K562 (cell line): ENCODE measurements around the gene PCDHA7. TPM values are rescaled to one million over a fixed set of nuclear protein-coding genes. Genes with fewer than 3 reads are reported as not detected.

Experiments
- ATAC-seq: fragments of 200-7000 bp; cut with Tn5 transposase; 3 replicates; pipeline ENCODE4 v1.9.1; 2020; ENCODE audit warnings: moderate library complexity
- BruUV-seq: library from RNA; stranded (reverse); fragments of 400-500 nt; replicated peaks from 2 replicates; lab custom pipeline; 2021; lab: Mats Ljungman, UMichigan
- CTCF ChIA-PET: fragments of 300-600 bp; formaldehyde crosslinking; extraction: SDS; loops from one replicate; lab custom pipeline; 2021; ENCODE audit warnings: low intra/inter-chr PET ratio; lab: Yijun Ruan, JAX
- POLR2A ChIA-PET: fragments of 300-600, 350-650 bp; sonication (Branson Sonifier 250); formaldehyde crosslinking; extraction: SDS; loops from one replicate; lab custom pipeline; 2021; ENCODE audit warnings: antibody characterized with exemption, inconsistent platforms; lab: Yijun Ruan, JAX
- DNase-seq, 4 experiments: peaks; one replicate each; pipeline versions ENCODE4 v3.0.0 to v3.0.0-alpha.2; 2011 to 2018; ENCODE audit warnings: low spot score in 3 of 4, mixed read lengths in 3 of 4; ENCODE audit errors: extremely low read depth in 1 of 4
- FAIRE-seq: peaks from 2 replicates; lab custom pipeline; 2011; peaks lifted over from hg19 to GRCh38; lab: Jason Lieb, UNC
- H2AFZ ChIP-seq: 2 replicates; pipeline ENCODE4 v1.6.0; 2011; ENCODE audit warnings: low read depth, low read length, control low read depth, inconsistent platforms
- H3K27ac ChIP-seq: fragments of 200-600 bp; 3 replicates; pipeline ENCODE4 v1.8.0; 2011; ENCODE audit warnings: low read depth, mild to moderate bottlenecking, control low read depth, inconsistent platforms, low read length, moderate library complexity, mixed read lengths; ENCODE audit errors: extremely low read depth
- H3K27me3 ChIP-seq, 2 experiments: fragments of 300-600 bp in 1 of 2; 2 replicates in 1 of 2; 3 replicates in 1 of 2; pipeline versions ENCODE4 v1.6.0 to v1.8.0; 2011; ENCODE audit warnings: inconsistent platforms in 2 of 2, low read length in 2 of 2, mild to moderate bottlenecking in 1 of 2, mixed read lengths in 1 of 2, moderate library complexity in 1 of 2; ENCODE audit not compliant: control insufficient read depth in 2 of 2, insufficient read depth in 2 of 2
- H3K36me3 ChIP-seq: fragments of 300-600 bp; 3 replicates; pipeline ENCODE4 v1.8.0; 2011; ENCODE audit warnings: mild to moderate bottlenecking, low read length, inconsistent platforms; ENCODE audit not compliant: control insufficient read depth, insufficient read depth
- H3K4me1 ChIP-seq, 2 experiments: fragments of 200-600 bp in 1 of 2; replicated peaks in 1 of 2; 2 replicates in 1 of 2; 3 replicates in 1 of 2; pipeline versions ENCODE4 v1.5.1 to v1.8.0; 2011; ENCODE audit warnings: inconsistent platforms in 2 of 2, low read length in 2 of 2, mild to moderate bottlenecking in 1 of 2, mixed read lengths in 1 of 2, moderate library complexity in 1 of 2; ENCODE audit not compliant: control insufficient read depth in 2 of 2, insufficient read depth in 2 of 2
- H3K4me2 ChIP-seq: 2 replicates; pipeline ENCODE4 v1.6.1; 2011; ENCODE audit warnings: low read length, control low read depth, inconsistent platforms, mixed read lengths; ENCODE audit not compliant: insufficient read depth
- H3K4me3 ChIP-seq: fragments of 200-600 bp; sonication (generic), shearing (Covaris generic); 2 replicates; pipeline ENCODE4 v1.5.1; 2016; ENCODE audit warnings: control low read depth, inconsistent platforms
- H3K79me2 ChIP-seq: fragments of 200-600 bp; 3 replicates; pipeline ENCODE4 v1.8.0; 2011; ENCODE audit warnings: low read length, inconsistent platforms; ENCODE audit not compliant: control insufficient read depth, insufficient read depth
- H3K9ac ChIP-seq, 2 experiments: 2 replicates each; pipeline versions ENCODE4 v1.6.0 to v1.6.1; 2011; ENCODE audit warnings: low read depth in 2 of 2, low read length in 2 of 2, control low read depth in 1 of 2, inconsistent platforms in 1 of 2, mild to moderate bottlenecking in 1 of 2, mixed read lengths in 1 of 2; ENCODE audit not compliant: insufficient read depth in 1 of 2
- H3K9me1 ChIP-seq: one replicate; pipeline ENCODE4 v1.6.0; 2011; ENCODE audit warnings: inconsistent platforms, mild to moderate bottlenecking, low read length, moderate library complexity; ENCODE audit not compliant: control insufficient read depth, insufficient read depth
- H3K9me3 ChIP-seq: replicated peaks from 2 replicates; pipeline ENCODE4 v1.5.1; 2011; ENCODE audit warnings: low read depth, low read length, inconsistent platforms; ENCODE audit not compliant: control insufficient read depth, insufficient read depth
- H4K20me1 ChIP-seq: replicated peaks from 2 replicates; pipeline ENCODE4 v1.6.1; 2011; ENCODE audit warnings: low read length, inconsistent platforms, mixed read lengths; ENCODE audit not compliant: control insufficient read depth, insufficient read depth
- MIER1 ChIP-seq: fragments of 450-650 bp; IDR thresholded peaks from 2 replicates; pipeline ENCODE4 v1.6.1; 2016; ENCODE audit warnings: antibody characterized with exemption, mild to moderate bottlenecking, low read depth
- NFYB ChIP-seq: IDR thresholded peaks from 2 replicates; pipeline ENCODE4 v1.6.1; 2011; ENCODE audit warnings: mild to moderate bottlenecking, moderate library complexity; ENCODE audit not compliant: insufficient read length; ENCODE audit errors: extremely low read depth
- SMARCE1 ChIP-seq: fragments of 450-650 bp; IDR thresholded peaks from 2 replicates; pipeline ENCODE4 v1.7.1; 2016; ENCODE audit warnings: mild to moderate bottlenecking
- THAP12 ChIP-seq: fragments of 250-450 bp; sonication (Bioruptor Pico); IDR thresholded peaks from 2 replicates; pipeline ENCODE4 v1.9.0; 2021; ENCODE audit warnings: mild to moderate bottlenecking, inconsistent platforms
- ZNF212 ChIP-seq: fragments of 450-650 bp; formaldehyde crosslinking; IDR thresholded peaks from 2 replicates; pipeline ENCODE4 v1.4.0; 2020; ENCODE audit warnings: mild to moderate bottlenecking
- WGBS: fragments of 100-300 bp; shearing (Covaris generic); methylation state at CpG from one replicate; pipeline ENCODE4 v1.1.6; 2016; ENCODE audit warnings: low coverage, mixed read lengths; ENCODE audit not compliant: insufficient coverage; ENCODE audit errors: missing lambda C conversion rate; 5-methylcytosine and 5-hydroxymethylcytosine counted together
- in situ Hi-C: fragments of 300-500 bp; cut with MboI; formaldehyde crosslinking; loops from 4 replicates; pipeline ENCODE4 v1.15.0; 2018; ENCODE audit warnings: inconsistent platforms, mixed read lengths
- intact Hi-C: fragments of 100-400 bp; cut with micrococcal nuclease; formaldehyde crosslinking; loops from 2 replicates; pipeline ENCODE4 v1.14.2; 2022
- polyA plus RNA-seq, 8 experiments: library from polyadenylated mRNA; depleted of rRNA in 4 of 8; stranded (reverse) in 5 of 8; unstranded in 3 of 8; fragments of >200 nt; fragmentation: Nextera tagmentation in 2 of 8; fragmentation: Illumina TruSeq in 1 of 8; extraction: Ambion mirVana in 2 of 8; extraction: Trizol in 1 of 8; gene quantifications; 2 replicates each; pipeline versions ENCODE4 v1.2.1 to v1.2.3, GENCODE V29; 2011 to 2014; ENCODE audit warnings: inconsistent platforms in 1 of 8, missing spikeins in 1 of 8
- total RNA-seq, 7 experiments: library from RNA; depleted of rRNA in 6 of 7; stranded (reverse); fragments of >200 nt in 6 of 7; fragmentation: Illumina TruSeq in 2 of 7; extraction: Trizol in 2 of 7; gene quantifications; 2 replicates each; pipeline versions ENCODE4 v1.2.1 to v1.2.3, GENCODE V29; 2011 to 2021; ENCODE audit warnings: low replicate concordance in 1 of 7

Gene PCDHA7
- total and polyA plus RNA-seq, 9 of the 15 experiments (the other 6 are each of a cell fraction or from before 2014, with no cell fraction given): not detected

DNA sequence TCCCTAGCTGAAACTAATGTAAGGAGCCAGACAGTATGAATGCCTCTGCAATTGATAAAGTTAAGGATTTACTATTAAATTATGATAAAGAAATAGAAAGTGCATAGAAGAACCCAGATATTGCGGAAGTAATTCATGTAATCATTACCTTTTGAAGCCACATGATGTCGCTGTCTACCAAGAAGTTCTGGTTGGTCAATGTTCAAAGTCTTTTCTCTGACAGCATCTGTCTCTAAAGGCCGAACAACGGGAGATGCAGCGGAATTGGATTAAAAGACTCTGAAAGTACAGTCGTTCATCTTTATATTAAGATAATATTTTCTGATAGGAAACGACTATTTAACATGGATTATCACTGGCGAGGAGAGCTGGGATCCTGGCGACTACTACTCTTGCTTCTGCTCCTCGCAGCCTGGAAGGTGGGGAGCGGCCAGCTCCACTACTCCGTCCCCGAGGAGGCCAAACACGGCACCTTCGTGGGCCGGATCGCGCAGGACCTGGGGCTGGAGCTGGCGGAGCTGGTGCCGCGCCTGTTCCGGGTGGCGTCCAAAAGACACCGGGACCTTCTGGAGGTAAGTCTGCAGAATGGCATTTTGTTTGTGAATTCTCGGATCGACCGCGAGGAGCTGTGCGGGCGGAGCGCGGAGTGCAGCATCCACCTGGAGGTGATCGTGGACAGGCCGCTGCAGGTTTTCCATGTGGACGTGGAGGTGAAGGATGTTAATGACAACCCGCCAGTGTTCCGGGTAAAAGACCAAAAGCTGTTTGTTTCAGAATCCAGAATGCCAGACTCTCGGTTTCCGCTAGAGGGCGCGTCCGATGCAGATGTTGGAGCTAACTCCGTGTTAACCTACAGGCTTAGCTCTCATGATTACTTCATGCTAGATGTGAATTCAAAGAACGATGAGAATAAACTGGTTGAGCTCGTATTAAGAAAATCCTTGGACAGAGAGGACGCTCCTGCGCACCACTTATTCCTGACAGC lies 7.2 kb downstream of the PCDHA7 start, which contains the start of gene PCDHA8 (continued):
- TF ChIP-seq SMARCE1 (no peak), NFYB (peak; percentile 12), ZNF212 (no peak)

- no peaks in the 10 kb centered on the region for H3K9me1 ChIP-seq
- CTCF ChIA-PET: no interaction called here
- TF ChIP-seq THAP12 (CRISPR knock-in tag): no peak
- TF ChIP-seq MIER1: no peak
- DNase-seq (no peak), ATAC-seq (no peak), FAIRE-seq (no peak)
- H3K27ac ChIP-seq: no peak overlapping the region
- no peaks in the 10 kb centered on the region for H3K36me3 ChIP-seq
- no peak overlapping the region for H3K4me2 ChIP-seq
- in situ Hi-C loops: no loop called here
- H3K4me3 ChIP-seq: no peak overlapping the region
- POLR2A ChIA-PET: no interaction called here
- no peaks in the 10 kb centered on the region for H4K20me1 ChIP-seq
- H3K4me1 ChIP-seq: peaks cover 0 to 3% of the 10 kb centered on the region in 2 experiments; a peak in 1 of 5 replicates
- no peaks in the 10 kb centered on the region for H3K79me2 ChIP-seq
- intact Hi-C loops: no loop called here
- no peak overlapping the region for H2AFZ ChIP-seq
- 34% methylated on average over 66 of the region's 87 CpGs for WGBS
- H3K9ac ChIP-seq: no peak overlapping the region
- no TSS peak for BruUV-seq
- H3K27me3 ChIP-seq: no peaks in the 10 kb centered on the region
- no peaks in the 10 kb centered on the region for H3K9me3 ChIP-seq
Observed at GRCh38 chr5:140842798-140843733, 9.0 kb downstream of the PCDHA7 start.
